Ishikawa (cell line): ENCODE measurements around the gene CTNNA3.

Experiments used
- CEBPB ChIP-seq: IDR thresholded peaks from 2 replicates; pipeline ENCODE4 v1.6.1; 2012
- CREB1 ChIP-seq: IDR thresholded peaks from 2 replicates; pipeline ENCODE4 v1.6.1; 2012; ENCODE audit warnings: low read depth
- EGR1 ChIP-seq: IDR thresholded peaks from 2 replicates; pipeline ENCODE4 v1.6.1; 2012
- EP300 ChIP-seq: IDR thresholded peaks from 2 replicates; pipeline ENCODE4 v1.6.1; 2012; ENCODE audit warnings: borderline replicate concordance
- FOXM1 ChIP-seq: IDR thresholded peaks from 2 replicates; pipeline ENCODE4 v1.6.1; 2012; ENCODE audit warnings: low read depth, borderline replicate concordance
- NFIC ChIP-seq: IDR thresholded peaks from 2 replicates; pipeline ENCODE4 v1.6.1; 2012
- RAD21 ChIP-seq: IDR thresholded peaks from 2 replicates; pipeline ENCODE4 v1.6.1; 2012; ENCODE audit warnings: low read depth
- REST ChIP-seq: IDR thresholded peaks from 2 replicates; pipeline ENCODE4 v1.6.1; 2012; ENCODE audit warnings: low read depth, mild to moderate bottlenecking
- TAF1 ChIP-seq: IDR thresholded peaks from 2 replicates; pipeline ENCODE4 v1.6.1; 2012; ENCODE audit warnings: low read depth, mild to moderate bottlenecking
- TCF12 ChIP-seq: IDR thresholded peaks from 2 replicates; pipeline ENCODE4 v1.6.1; 2012; ENCODE audit warnings: low read depth
- TEAD4 ChIP-seq: IDR thresholded peaks from 2 replicates; pipeline ENCODE4 v1.6.1; 2012
- YY1 ChIP-seq: IDR thresholded peaks from 2 replicates; pipeline ENCODE4 v1.6.1; 2012; ENCODE audit warnings: low read depth
- ZBTB7A ChIP-seq: IDR thresholded peaks from 2 replicates; pipeline ENCODE4 v1.6.1; 2012; ENCODE audit warnings: low read depth
- TF ChIP-seq, protein P1 (sequence below): IDR thresholded peaks from 2 replicates; pipeline ENCODE4 v1.6.1; 2012
- TF ChIP-seq, protein P2 (sequence below): IDR thresholded peaks from 2 replicates; pipeline ENCODE4 v1.6.1; 2012

The CTNNA3 gene

GRCh38 chr10:66717231-66717981 lies 978.6 kb downstream of the CTNNA3 start:
- TF ChIP-seq TAF1, result no peak
- TF ChIP-seq TEAD4, result 0 out of 2 replicates have a peak, but pooled peaks have one; percentile 31
- no peak for TF ChIP-seq YY1
- TF ChIP-seq EP300, result peak; percentile 42; the same call in 1 of the 2 replicates
- no peak for TF ChIP-seq REST
- TF ChIP-seq NFIC, result 0 out of 2 replicates have a peak, but pooled peaks have one; percentile 8
- TF ChIP-seq, protein P1, sequence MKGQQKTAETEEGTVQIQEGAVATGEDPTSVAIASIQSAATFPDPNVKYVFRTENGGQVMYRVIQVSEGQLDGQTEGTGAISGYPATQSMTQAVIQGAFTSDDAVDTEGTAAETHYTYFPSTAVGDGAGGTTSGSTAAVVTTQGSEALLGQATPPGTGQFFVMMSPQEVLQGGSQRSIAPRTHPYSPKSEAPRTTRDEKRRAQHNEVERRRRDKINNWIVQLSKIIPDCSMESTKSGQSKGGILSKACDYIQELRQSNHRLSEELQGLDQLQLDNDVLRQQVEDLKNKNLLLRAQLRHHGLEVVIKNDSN, result no peak
- no peak for TF ChIP-seq RAD21
- no peak for TF ChIP-seq CREB1
- no peak for TF ChIP-seq EGR1
- no peak for TF ChIP-seq CEBPB
- TF ChIP-seq TCF12, result no peak
- no peak for TF ChIP-seq FOXM1
- TF ChIP-seq, protein P2, sequence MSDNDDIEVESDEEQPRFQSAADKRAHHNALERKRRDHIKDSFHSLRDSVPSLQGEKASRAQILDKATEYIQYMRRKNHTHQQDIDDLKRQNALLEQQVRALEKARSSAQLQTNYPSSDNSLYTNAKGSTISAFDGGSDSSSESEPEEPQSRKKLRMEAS, result no peak

DNA sequence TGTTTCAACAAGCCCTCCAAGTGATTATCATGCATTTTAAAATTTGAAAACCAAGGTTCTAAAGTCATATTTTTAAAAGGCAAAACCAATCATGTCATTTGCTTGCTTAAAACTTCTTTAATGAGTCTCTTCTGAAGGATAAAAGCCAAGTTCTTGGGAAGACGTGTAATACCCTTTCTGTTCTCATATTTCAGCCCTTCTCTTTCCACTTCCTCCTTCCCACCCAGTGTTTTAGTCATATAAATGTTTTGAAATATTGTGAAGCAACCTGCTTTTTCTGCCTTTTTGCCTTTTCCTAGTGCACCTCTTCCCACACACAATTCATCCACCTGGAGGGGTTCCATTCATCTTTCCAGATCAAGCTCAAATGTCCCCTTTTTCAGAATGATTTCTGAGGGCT lies 981.3 kb downstream of the CTNNA3 start:
- no peak for TF ChIP-seq EP300
- TF ChIP-seq, protein P2, result no peak
- TF ChIP-seq NFIC, result no peak
- no peak for TF ChIP-seq EGR1

DNA sequence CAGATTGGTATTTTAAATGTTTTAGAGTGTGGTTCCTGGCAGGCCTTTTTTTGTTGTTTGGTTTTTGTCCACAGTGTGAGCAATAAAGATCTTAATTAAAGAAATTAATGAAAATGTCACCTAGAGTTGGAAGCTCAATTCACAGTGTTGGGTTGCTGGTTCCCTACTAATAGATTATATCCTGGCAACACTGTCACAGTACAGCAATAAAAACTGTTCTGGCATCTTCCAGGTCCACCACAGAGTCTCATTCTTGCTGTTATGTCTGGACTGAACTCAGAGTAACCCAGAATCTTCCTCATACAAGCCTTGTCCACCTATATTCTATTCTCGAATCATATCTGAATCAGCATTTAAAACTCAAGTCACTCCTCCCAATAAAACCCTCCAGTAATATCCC lies 982.6 kb downstream of the CTNNA3 start:
- no peak for TF ChIP-seq CEBPB
- TF ChIP-seq REST, result no peak
- TF ChIP-seq, protein P2, result no peak
- no peak for TF ChIP-seq CREB1
- no peak for TF ChIP-seq YY1
- no peak for TF ChIP-seq EGR1
- no peak for TF ChIP-seq FOXM1
- no peak for TF ChIP-seq RAD21
- no peak for TF ChIP-seq NFIC
- TF ChIP-seq EP300, result no peak
- TF ChIP-seq TCF12, result no peak

DNA sequence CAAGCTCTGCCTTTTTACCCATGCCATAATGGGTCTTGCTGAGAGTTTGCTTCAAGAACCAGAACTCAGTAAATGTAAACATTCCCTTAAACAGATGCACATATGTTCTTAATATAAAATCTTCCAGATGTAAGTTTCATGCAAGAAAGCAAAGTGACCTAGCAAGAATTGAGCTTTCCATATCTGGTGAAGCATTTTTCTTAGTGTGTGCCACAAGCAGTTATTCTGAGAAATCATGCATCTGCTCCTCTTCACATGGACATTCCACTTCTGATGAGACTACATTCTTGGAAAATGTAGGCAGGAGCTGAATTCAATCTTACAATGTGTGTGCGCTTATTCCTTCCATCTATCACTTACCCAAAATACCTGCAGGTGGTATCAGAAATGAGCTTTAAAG lies 997.9 kb downstream of the CTNNA3 start:
- no peak for TF ChIP-seq ZBTB7A
- no peak for TF ChIP-seq CREB1
- TF ChIP-seq EGR1, result no peak
- TF ChIP-seq TEAD4, result no peak
- TF ChIP-seq REST, result no peak
- TF ChIP-seq NFIC, result no peak
- TF ChIP-seq, protein P2, result no peak
- no peak for TF ChIP-seq EP300
- no peak for TF ChIP-seq CEBPB
- TF ChIP-seq, protein P1, result no peak
- TF ChIP-seq TAF1, result no peak
- TF ChIP-seq TCF12, result no peak
- no peak for TF ChIP-seq YY1
- TF ChIP-seq FOXM1, result no peak
- no peak for TF ChIP-seq RAD21
